Upper lobe of right lung (tissue), 1 donor: ENCODE measurements around the gene GJB2. TPM values are rescaled to one million over a fixed set of nuclear protein-coding genes. Genes with fewer than 3 reads are reported as not detected.

Source experiments
- ATAC-seq: fragments of 200-7000 bp; cut with Tn5 transposase; one replicate; pipeline ENCODE4 v1.9.1; 2020; ENCODE audit warnings: mild to moderate bottlenecking, moderate library complexity
- DNase-seq: peaks from one replicate; pipeline ENCODE4 v3.0.0-alpha.2; 2020
- H3K27ac ChIP-seq: fragments of 200-600 bp; one replicate; pipeline ENCODE4 v1.8.0; 2022
- H3K27me3 ChIP-seq: fragments of 200-600 bp; one replicate; pipeline ENCODE4 v1.8.0; 2022; ENCODE audit warnings: mild to moderate bottlenecking
- H3K36me3 ChIP-seq: fragments of 200-600 bp; one replicate; pipeline ENCODE4 v1.8.0; 2022
- H3K4me1 ChIP-seq: fragments of 200-600 bp; one replicate; pipeline ENCODE4 v1.8.0; 2022
- H3K4me3 ChIP-seq: fragments of 200-600 bp; one replicate; pipeline ENCODE4 v1.8.0; 2022; ENCODE audit warnings: mild to moderate bottlenecking
- H3K9me3 ChIP-seq: fragments of 200-600 bp; one replicate; pipeline ENCODE4 v1.8.0; 2022
- CTCF ChIP-seq: fragments of 200-600 bp; IDR thresholded peaks from one replicate; pipeline ENCODE4 v1.8.0; 2022; ENCODE audit warnings: antibody characterized with exemption
- intact Hi-C: fragments of 100-400 bp; cut with DNase I; formaldehyde crosslinking; loops from one replicate; pipeline ENCODE4 v1.11.0; 2022
- total RNA-seq: library from RNA; stranded (reverse); fragmentation: NEBNext Ultra II Directional; extraction: Animal tissue kit (Norgen Biotek cat#: 25700); gene quantifications from one replicate; pipeline ENCODE4 v1.2.1, GENCODE V29; 2021
- donor health status: DM: no; HTN: yes; CAD: no; lungs with severe emphysema.

Gene GJB2
- total RNA-seq, 1 donor from 2014 or later = 0.93 TPM

- H3K27ac ChIP-seq = no peak overlapping the region
- no peaks in the 10 kb centered on the region for H3K4me1 ChIP-seq
- intact Hi-C loops = no loop called here
- H3K27me3 ChIP-seq = peaks cover 7% of the 10 kb centered on the region
- no peaks in the 10 kb centered on the region for H3K9me3 ChIP-seq
- ATAC-seq (no peak), DNase-seq (no peak)
- no peaks in the 10 kb centered on the region for H3K36me3 ChIP-seq
- TF ChIP-seq CTCF = no peak
- no peak overlapping the region for H3K4me3 ChIP-seq
Observed at GRCh38 chr13:20185366-20186056, 7.2 kb downstream of the GJB2 start.

GRCh38 chr13:20182231-20182846, 10.4 kb downstream of the GJB2 start:
- peak; percentile 96 for ATAC-seq
- no peaks in the 10 kb centered on the region for H3K9me3 ChIP-seq
- no peak overlapping the region for H3K4me3 ChIP-seq
- no peaks in the 10 kb centered on the region for H3K4me1 ChIP-seq
- no peaks in the 10 kb centered on the region for H3K36me3 ChIP-seq
- H3K27me3 ChIP-seq = peaks cover 34% of the 10 kb centered on the region
- no peak overlapping the region for H3K27ac ChIP-seq
- TF ChIP-seq CTCF = peak; percentile 80
- no peak for DNase-seq
- intact Hi-C loops = no loop called here

- ATAC-seq = no peak
- TF ChIP-seq CTCF = no peak
- Histone ChIP-seq H3K4me1 (no peaks in the 10 kb centered on the region), H3K4me3 (no peak overlapping the region), H3K27ac (no peak overlapping the region), H3K9me3 (no peaks in the 10 kb centered on the region), H3K36me3 (no peaks in the 10 kb centered on the region), H3K27me3 (peaks cover 34% of the 10 kb centered on the region)
- no peak for DNase-seq
- intact Hi-C loops = no loop called here
Observed at GRCh38 chr13:20181188-20181587, 11.6 kb downstream of the GJB2 start.

GRCh38 chr13:20178156-20178555, 14.6 kb downstream of the GJB2 start:
- intact Hi-C loops = no loop called here
- Histone ChIP-seq H3K4me3 (no peak overlapping the region), H3K27ac (no peak overlapping the region), H3K36me3 (no peaks in the 10 kb centered on the region), H3K9me3 (no peaks in the 10 kb centered on the region), H3K4me1 (peaks cover 12% of the 10 kb centered on the region), H3K27me3 (peaks cover 34% of the 10 kb centered on the region)
- no peak for DNase-seq
- no peak for TF ChIP-seq CTCF
- no peak for ATAC-seq

- DNase-seq (no peak), ATAC-seq (no peak)
- H3K27me3 ChIP-seq = peaks cover 34% of the 10 kb centered on the region
- intact Hi-C loops = no loop called here
- H3K9me3 ChIP-seq = no peaks in the 10 kb centered on the region
- TF ChIP-seq CTCF = no peak
- no peak overlapping the region for H3K4me3 ChIP-seq
- peaks cover 12% of the 10 kb centered on the region for H3K4me1 ChIP-seq
- H3K27ac ChIP-seq = no peak overlapping the region
- no peaks in the 10 kb centered on the region for H3K36me3 ChIP-seq
Observed at GRCh38 chr13:20177049-20177831, 15.5 kb downstream of the GJB2 start.
